Activated T-helper 2 cell treated with anti-CD3 and anti-CD28 coated beads, Interferon-gamma antibody, Interleukin-2, Interleukin-4, amounts not matched to agents 10 μg/mL and 5 μg/mL and 100 μg/mL, durations not matched to agents 14 hours and 24 hours and 36 hours (primary cell): Measurements from ENCODE around the gene XIAP. TPM values are rescaled to one million over a fixed set of nuclear protein-coding genes. Genes with fewer than 3 reads are reported as not detected.
"Not testable (repeated sequence)": the region's sequence is repeated elsewhere in the genome, so short reads cannot be mapped to it uniquely, and the experiment has no call there.

Experiments
- DNase-seq: peaks from one replicate; pipeline ENCODE4 v3.0.0; 2021; ENCODE audit warnings: low spot score
- H3K27ac Mint-ChIP-seq: one replicate; pipeline ENCODE4 v1.8.0; 2021; ENCODE audit warnings: mixed read lengths
- H3K27me3 Mint-ChIP-seq: one replicate; pipeline ENCODE4 v1.8.0; 2021; ENCODE audit warnings: low read depth, mixed read lengths
- H3K36me3 Mint-ChIP-seq: one replicate; pipeline ENCODE4 v1.8.0; 2021; ENCODE audit warnings: low read depth, mixed read lengths
- H3K4me1 Mint-ChIP-seq: one replicate; pipeline ENCODE4 v1.8.0; 2021; ENCODE audit warnings: low read depth, mixed read lengths
- H3K4me3 Mint-ChIP-seq: one replicate; pipeline ENCODE4 v1.8.0; 2021; ENCODE audit warnings: low read depth, mild to moderate bottlenecking, moderate library complexity, mixed read lengths
- H3K9me3 Mint-ChIP-seq: one replicate; pipeline ENCODE4 v1.8.0; 2021; ENCODE audit warnings: mixed read lengths
- intact Hi-C: fragments of 100-400 bp; cut with micrococcal nuclease; formaldehyde crosslinking; loops from one replicate; pipeline ENCODE4 v1.15.1; 2023
- total RNA-seq: library from RNA; stranded (reverse); gene quantifications from 2 replicates; pipeline ENCODE4 v1.2.3, GENCODE V29; 2022

The XIAP gene
- total RNA-seq, 1 donor from 2014 or later = 33.4 TPM

- Mint-ChIP-seq H3K4me1 (peaks cover 20% of the 10 kb centered on the region), H3K36me3 (peaks cover 16% of the 10 kb centered on the region), H3K9me3 (no peaks in the 10 kb centered on the region), H3K27me3 (no peaks in the 10 kb centered on the region), H3K4me3 (no peak overlapping the region), H3K27ac (no peak overlapping the region)
- no peak for DNase-seq
- intact Hi-C loops = no loop called here
These were observed 21.5 kb downstream of the XIAP start for GRCh38 chrX:123881330-123881729.

- DNase-seq = no peak
- intact Hi-C loops = no loop called here
- Mint-ChIP-seq H3K36me3 (peaks cover 16% of the 10 kb centered on the region), H3K4me3 (no peak overlapping the region), H3K9me3 (no peaks in the 10 kb centered on the region), H3K27me3 (no peaks in the 10 kb centered on the region), H3K27ac (no peak overlapping the region), H3K4me1 (peaks cover 18% of the 10 kb centered on the region)
These were observed 22.5 kb downstream of the XIAP start for GRCh38 chrX:123882391-123882790.

- intact Hi-C loops = no loop called here
- no peak overlapping the region for H3K27ac Mint-ChIP-seq
- H3K36me3 Mint-ChIP-seq = peaks cover 20% of the 10 kb centered on the region
- H3K27me3 Mint-ChIP-seq = no peaks in the 10 kb centered on the region
- H3K4me3 Mint-ChIP-seq = no peak overlapping the region
- no peaks in the 10 kb centered on the region for H3K9me3 Mint-ChIP-seq
- no peak for DNase-seq
- H3K4me1 Mint-ChIP-seq = peaks cover 8% of the 10 kb centered on the region
These were observed 25.1 kb downstream of the XIAP start for GRCh38 chrX:123884809-123885408.

GRCh38 chrX:123899701-123900100, 39.8 kb downstream of the XIAP start:
- Mint-ChIP-seq H3K27ac (no peak overlapping the region), H3K36me3 (peaks cover 40% of the 10 kb centered on the region), H3K4me3 (no peak overlapping the region), H3K9me3 (no peaks in the 10 kb centered on the region), H3K27me3 (no peaks in the 10 kb centered on the region), H3K4me1 (peaks cover 6% of the 10 kb centered on the region)
- no peak for DNase-seq
- intact Hi-C loops = no loop called here

GRCh38 chrX:123903261-123903660, 43.4 kb downstream of the XIAP start:
- DNase-seq, H3K27me3 Mint-ChIP-seq, H3K27ac Mint-ChIP-seq, H3K9me3 Mint-ChIP-seq, H3K4me3 Mint-ChIP-seq, intact Hi-C loops: not testable (repeated sequence)
- Mint-ChIP-seq H3K4me1 (peaks cover 17% of the 10 kb centered on the region), H3K36me3 (peaks cover 48% of the 10 kb centered on the region)

GRCh38 chrX:123905332-123905731, 45.5 kb downstream of the XIAP start:
- H3K9me3 Mint-ChIP-seq = no peaks in the 10 kb centered on the region
- DNase-seq = no peak
- H3K27ac Mint-ChIP-seq = no peak overlapping the region
- H3K27me3 Mint-ChIP-seq = no peaks in the 10 kb centered on the region
- peaks cover 51% of the 10 kb centered on the region for H3K36me3 Mint-ChIP-seq
- H3K4me3 Mint-ChIP-seq = no peak overlapping the region
- peaks cover 11% of the 10 kb centered on the region for H3K4me1 Mint-ChIP-seq
- intact Hi-C loops = no loop called here

GRCh38 chrX:123906557-123907316, 46.9 kb downstream of the XIAP start:
- Mint-ChIP-seq H3K4me3 (no peak overlapping the region), H3K36me3 (peaks cover 46% of the 10 kb centered on the region), H3K27ac (peak overlapping the region; percentile 36), H3K27me3 (no peaks in the 10 kb centered on the region), H3K4me1 (peaks cover 11% of the 10 kb centered on the region), H3K9me3 (no peaks in the 10 kb centered on the region)
- intact Hi-C loops = no loop called here
- DNase-seq = no peak

- H3K4me1 Mint-ChIP-seq = peaks cover 11% of the 10 kb centered on the region
- H3K27ac Mint-ChIP-seq = no peak overlapping the region
- intact Hi-C loops = no loop called here
- no peak for DNase-seq
- H3K36me3 Mint-ChIP-seq = peaks cover 34% of the 10 kb centered on the region
- H3K9me3 Mint-ChIP-seq = no peaks in the 10 kb centered on the region
- no peak overlapping the region for H3K4me3 Mint-ChIP-seq
- H3K27me3 Mint-ChIP-seq = no peaks in the 10 kb centered on the region
These were observed 49.7 kb downstream of the XIAP start for GRCh38 chrX:123909523-123909922.

GRCh38 chrX:123917069-123917468, 57.2 kb downstream of the XIAP start:
- intact Hi-C loops = no loop called here
- H3K27me3 Mint-ChIP-seq = no peaks in the 10 kb centered on the region
- no peak for DNase-seq
- H3K4me3 Mint-ChIP-seq = no peak overlapping the region
- no peaks in the 10 kb centered on the region for H3K9me3 Mint-ChIP-seq
- no peaks in the 10 kb centered on the region for H3K4me1 Mint-ChIP-seq
- no peaks in the 10 kb centered on the region for H3K36me3 Mint-ChIP-seq
- H3K27ac Mint-ChIP-seq = no peak overlapping the region

GRCh38 chrX:123918106-123918721, 58.4 kb downstream of the XIAP start:
- no peak for DNase-seq
- no peaks in the 10 kb centered on the region for H3K4me1 Mint-ChIP-seq
- no peaks in the 10 kb centered on the region for H3K9me3 Mint-ChIP-seq
- no peaks in the 10 kb centered on the region for H3K27me3 Mint-ChIP-seq
- no peak overlapping the region for H3K27ac Mint-ChIP-seq
- H3K4me3 Mint-ChIP-seq = no peak overlapping the region
- intact Hi-C loops = no loop called here
- H3K36me3 Mint-ChIP-seq = no peaks in the 10 kb centered on the region

- no peaks in the 10 kb centered on the region for H3K9me3 Mint-ChIP-seq
These were observed 60.4 kb downstream of the XIAP start for GRCh38 chrX:123920105-123920785.

GRCh38 chrX:123923211-123923610, 63.4 kb downstream of the XIAP start:
- Mint-ChIP-seq H3K4me1 (no peaks in the 10 kb centered on the region), H3K4me3 (no peak overlapping the region), H3K27me3 (no peaks in the 10 kb centered on the region), H3K9me3 (no peaks in the 10 kb centered on the region), H3K27ac (no peak overlapping the region), H3K36me3 (no peaks in the 10 kb centered on the region)
- no peak for DNase-seq
- intact Hi-C loops = no loop called here

More at GRCh38 chrX:123920105-123920785, 60.4 kb downstream of the XIAP start:
- Mint-ChIP-seq H3K27ac (no peak overlapping the region), H3K4me3 (no peak overlapping the region), H3K36me3 (no peaks in the 10 kb centered on the region), H3K4me1 (no peaks in the 10 kb centered on the region), H3K27me3 (no peaks in the 10 kb centered on the region)
- intact Hi-C loops = no loop called here
- no peak for DNase-seq

GRCh38 chrX:123924186-123924585, 64.3 kb downstream of the XIAP start:
- no peaks in the 10 kb centered on the region for H3K9me3 Mint-ChIP-seq
- H3K27me3 Mint-ChIP-seq = no peaks in the 10 kb centered on the region
- DNase-seq = no peak
- intact Hi-C loops = no loop called here
- H3K4me1 Mint-ChIP-seq = no peaks in the 10 kb centered on the region
- no peaks in the 10 kb centered on the region for H3K36me3 Mint-ChIP-seq
- no peak overlapping the region for H3K4me3 Mint-ChIP-seq
- no peak overlapping the region for H3K27ac Mint-ChIP-seq
